ENCODE results near the gene PAPSS2. TPM values are rescaled to one million over a fixed set of nuclear protein-coding genes. Genes with fewer than 3 reads are reported as not detected.
"Not testable (repeated sequence)": the region's sequence is repeated elsewhere in the genome, so short reads cannot be mapped to it uniquely, and the experiment has no call there.

PAPSS2 gene
- total RNA-seq, 1 donor from 2014 or later, result 5.5 TPM

DNA sequence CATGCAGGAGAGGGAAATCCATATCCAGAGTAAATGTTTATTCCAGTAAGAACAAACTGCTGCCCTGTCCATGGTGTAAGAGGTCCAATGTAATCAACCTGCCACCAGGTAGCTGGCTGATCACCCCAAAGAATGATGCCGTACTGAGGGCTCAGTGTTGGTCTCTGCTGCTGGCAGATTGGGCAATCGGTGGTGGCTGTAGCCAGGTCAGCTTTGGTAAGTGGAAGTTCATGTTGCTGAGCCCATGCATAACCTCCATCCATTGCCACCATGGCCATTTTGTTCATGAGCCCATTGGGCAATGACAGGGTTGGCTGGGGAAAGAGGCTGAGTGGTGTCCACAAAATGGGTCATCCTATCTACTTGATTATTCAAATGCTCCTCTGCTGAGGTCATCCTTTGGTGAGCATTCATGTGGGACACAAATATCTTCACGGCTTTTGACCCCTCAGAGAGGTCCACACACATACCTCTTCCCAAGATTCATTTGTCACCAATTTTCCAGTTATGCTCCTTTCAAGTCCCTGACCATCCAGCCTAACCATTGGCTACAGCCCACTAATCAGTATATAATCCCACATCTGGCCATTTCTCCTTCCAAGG lies 23.3 kb upstream of the PAPSS2 start:
- TF ChIP-seq, protein P1, sequence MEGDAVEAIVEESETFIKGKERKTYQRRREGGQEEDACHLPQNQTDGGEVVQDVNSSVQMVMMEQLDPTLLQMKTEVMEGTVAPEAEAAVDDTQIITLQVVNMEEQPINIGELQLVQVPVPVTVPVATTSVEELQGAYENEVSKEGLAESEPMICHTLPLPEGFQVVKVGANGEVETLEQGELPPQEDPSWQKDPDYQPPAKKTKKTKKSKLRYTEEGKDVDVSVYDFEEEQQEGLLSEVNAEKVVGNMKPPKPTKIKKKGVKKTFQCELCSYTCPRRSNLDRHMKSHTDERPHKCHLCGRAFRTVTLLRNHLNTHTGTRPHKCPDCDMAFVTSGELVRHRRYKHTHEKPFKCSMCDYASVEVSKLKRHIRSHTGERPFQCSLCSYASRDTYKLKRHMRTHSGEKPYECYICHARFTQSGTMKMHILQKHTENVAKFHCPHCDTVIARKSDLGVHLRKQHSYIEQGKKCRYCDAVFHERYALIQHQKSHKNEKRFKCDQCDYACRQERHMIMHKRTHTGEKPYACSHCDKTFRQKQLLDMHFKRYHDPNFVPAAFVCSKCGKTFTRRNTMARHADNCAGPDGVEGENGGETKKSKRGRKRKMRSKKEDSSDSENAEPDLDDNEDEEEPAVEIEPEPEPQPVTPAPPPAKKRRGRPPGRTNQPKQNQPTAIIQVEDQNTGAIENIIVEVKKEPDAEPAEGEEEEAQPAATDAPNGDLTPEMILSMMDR (IDR thresholded peaks at IDR 0.05; ENCODE audit: insufficient read depth, low read length, severe bottlenecking), result no peak
- Histone ChIP-seq H3K27me3 (ENCODE audit: control insufficient read depth, insufficient read depth, low read length) (no peaks in the 10 kb centered on the region), H3K36me3 (ENCODE audit: control insufficient read depth, insufficient read depth, low read length) (no peaks in the 10 kb centered on the region), H3K4me3 (ENCODE audit: low read depth, low read length) (no peak overlapping the region)
- DNase-seq (ENCODE audit: low read depth), result no peak
- no peak for FAIRE-seq

DNA sequence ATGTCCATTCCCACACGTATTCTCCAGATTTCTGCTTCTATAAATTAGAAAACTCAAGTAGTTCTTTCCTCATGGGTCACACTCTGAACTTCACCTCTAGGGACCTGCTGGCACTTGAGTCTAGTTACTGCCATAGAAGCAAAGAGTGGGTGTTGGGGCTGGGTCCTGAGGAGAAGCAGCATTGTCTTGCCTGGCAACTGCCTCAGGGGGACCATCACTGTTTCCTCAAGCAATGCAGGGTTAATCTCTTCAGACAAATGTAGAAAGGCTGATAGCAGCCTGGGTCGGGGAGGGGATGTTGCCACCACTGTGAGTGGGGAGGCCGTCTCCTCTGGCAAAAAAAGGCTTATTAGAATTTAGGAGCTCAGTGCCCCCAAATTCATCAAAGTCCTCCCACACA lies 20.2 kb upstream of the PAPSS2 start:
- Histone ChIP-seq H3K4me3 (ENCODE audit: low read depth, low read length) (no peak overlapping the region), H3K36me3 (ENCODE audit: control insufficient read depth, insufficient read depth, low read length) (no peaks in the 10 kb centered on the region), H3K27me3 (ENCODE audit: control insufficient read depth, insufficient read depth, low read length) (no peaks in the 10 kb centered on the region)
- TF ChIP-seq, protein P1 (IDR thresholded peaks at IDR 0.05; ENCODE audit: insufficient read depth, low read length, severe bottlenecking), result no peak
- FAIRE-seq (no peak), DNase-seq (ENCODE audit: low read depth) (no peak)

DNA sequence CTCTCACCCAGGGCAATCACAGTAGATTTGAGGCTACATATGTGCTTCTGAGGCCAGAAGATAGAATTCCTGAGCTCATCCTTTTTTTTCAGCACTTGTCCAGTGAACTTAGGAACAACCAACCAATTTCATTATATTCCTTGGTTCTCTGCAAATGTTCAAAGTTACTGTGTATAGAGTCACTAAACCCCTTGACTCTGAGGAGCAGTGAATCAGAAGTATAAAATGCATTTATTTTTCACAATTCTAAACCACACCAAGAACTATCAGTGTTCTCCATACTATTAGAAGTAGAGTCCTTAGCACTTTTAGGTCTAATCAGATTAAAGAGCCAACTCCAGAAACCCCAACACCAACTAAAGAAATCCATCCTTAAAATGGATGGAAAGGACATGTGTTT lies 19.6 kb upstream of the PAPSS2 start:
- Histone ChIP-seq H3K27me3 (ENCODE audit: control insufficient read depth, insufficient read depth, low read length) (no peaks in the 10 kb centered on the region), H3K4me3 (ENCODE audit: low read depth, low read length) (no peak overlapping the region), H3K36me3 (ENCODE audit: control insufficient read depth, insufficient read depth, low read length) (no peaks in the 10 kb centered on the region)
- FAIRE-seq (no peak), DNase-seq (ENCODE audit: low read depth) (no peak)
- TF ChIP-seq, protein P1 (IDR thresholded peaks at IDR 0.05; ENCODE audit: insufficient read depth, low read length, severe bottlenecking), result no peak

DNA sequence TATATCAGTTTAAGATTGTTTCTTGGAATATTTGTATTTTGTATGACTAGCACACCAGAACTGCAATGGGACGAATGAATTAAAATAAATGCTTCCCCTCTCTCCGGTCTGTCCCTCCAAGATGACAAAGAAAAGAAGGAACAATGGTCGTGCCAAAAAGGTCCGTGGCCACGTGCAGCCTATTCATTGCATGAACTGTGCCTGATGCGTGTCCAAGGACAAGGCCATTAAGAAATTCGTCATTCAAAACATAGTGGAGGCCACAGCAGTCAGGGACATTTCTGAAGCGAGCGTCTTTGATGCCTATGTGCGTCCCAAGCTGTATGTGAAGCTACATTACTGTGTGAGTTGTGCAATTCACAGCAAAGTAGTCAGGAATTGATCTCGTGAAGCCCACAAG lies 17.2 kb upstream of the PAPSS2 start:
- H3K36me3 ChIP-seq (ENCODE audit: control insufficient read depth, insufficient read depth, low read length), result no peaks in the 10 kb centered on the region
- H3K27me3 ChIP-seq (ENCODE audit: control insufficient read depth, insufficient read depth, low read length), result no peaks in the 10 kb centered on the region
- no peak for FAIRE-seq
- TF ChIP-seq, protein P1 (IDR thresholded peaks at IDR 0.05; ENCODE audit: insufficient read depth, low read length, severe bottlenecking), result no peak
- DNase-seq (ENCODE audit: low read depth), result no peak
- H3K4me3 ChIP-seq (ENCODE audit: low read depth, low read length), result no peak overlapping the region

DNA sequence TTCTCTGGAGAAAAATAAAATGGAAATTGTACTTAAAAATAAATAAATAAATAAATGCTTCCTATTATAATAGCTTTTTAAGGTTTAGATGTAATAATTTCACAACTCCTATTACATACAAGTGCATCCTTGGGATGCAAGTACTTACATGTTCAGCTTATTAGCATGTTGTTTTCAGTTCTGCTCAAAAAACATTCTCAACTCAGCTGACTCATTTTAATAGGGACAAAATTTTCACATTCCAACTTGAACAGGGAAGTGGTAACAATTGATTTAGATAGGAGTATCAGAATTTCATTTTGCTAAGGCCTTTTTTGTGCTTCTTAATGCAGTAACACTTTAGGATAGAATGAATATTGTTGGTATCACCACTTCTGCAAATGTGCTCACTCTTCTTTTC lies 16.7 kb upstream of the PAPSS2 start:
- no peaks in the 10 kb centered on the region for H3K36me3 ChIP-seq (ENCODE audit: control insufficient read depth, insufficient read depth, low read length)
- FAIRE-seq (no peak), DNase-seq (ENCODE audit: low read depth) (peak; percentile 93)
- no peaks in the 10 kb centered on the region for H3K27me3 ChIP-seq (ENCODE audit: control insufficient read depth, insufficient read depth, low read length)
- TF ChIP-seq, protein P1 (IDR thresholded peaks at IDR 0.05; ENCODE audit: insufficient read depth, low read length, severe bottlenecking), result no peak
- no peak overlapping the region for H3K4me3 ChIP-seq (ENCODE audit: low read depth, low read length)

GRCh38 chr10:87643920-87644319 lies 15.8 kb upstream of the PAPSS2 start:
- H3K27me3 ChIP-seq (ENCODE audit: control insufficient read depth, insufficient read depth, low read length), result no peaks in the 10 kb centered on the region
- H3K4me3 ChIP-seq (ENCODE audit: low read depth, low read length), result no peak overlapping the region
- no peaks in the 10 kb centered on the region for H3K36me3 ChIP-seq (ENCODE audit: control insufficient read depth, insufficient read depth, low read length)
- FAIRE-seq (no peak), DNase-seq (ENCODE audit: low read depth) (no peak)
- TF ChIP-seq, protein P1 (IDR thresholded peaks at IDR 0.05; ENCODE audit: insufficient read depth, low read length, severe bottlenecking), result no peak

DNA sequence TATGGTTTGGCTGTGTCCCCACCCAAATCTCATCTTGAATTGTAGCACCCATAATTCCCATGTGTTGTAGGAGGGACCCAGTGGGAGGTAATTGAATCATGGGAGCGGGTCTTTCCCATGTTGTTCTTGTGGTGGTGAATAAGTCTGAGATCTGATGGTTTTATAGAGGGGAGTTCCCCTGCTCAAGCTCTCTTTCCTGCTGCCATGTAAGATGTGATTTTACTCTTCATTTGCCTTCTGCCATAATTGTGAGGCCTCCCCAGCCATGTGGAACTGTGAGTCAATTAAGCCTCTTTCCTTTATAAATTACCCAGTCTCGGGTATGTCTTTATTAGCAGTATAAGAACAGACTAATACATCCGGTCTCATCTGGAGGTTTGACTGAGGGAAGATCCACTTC lies 15.2 kb upstream of the PAPSS2 start:
- H3K36me3 ChIP-seq (ENCODE audit: control insufficient read depth, insufficient read depth, low read length); FAIRE-seq; H3K27me3 ChIP-seq (ENCODE audit: control insufficient read depth, insufficient read depth, low read length); DNase-seq (ENCODE audit: low read depth); H3K4me3 ChIP-seq (ENCODE audit: low read depth, low read length): not testable (repeated sequence)

All from bronchial epithelial cell (primary cell).